Measurements from ENCODE around the gene SH3PXD2B.
"Not testable (repeated sequence)": the region's sequence is repeated elsewhere in the genome, so short reads cannot be mapped to it uniquely, and the experiment has no call there.

Gene SH3PXD2B

GRCh38 chr5:172481011-172481800 lies 26.9 kb upstream of the SH3PXD2B start:
- DNase-seq (ENCODE audit: low read depth in 1 of 2, low spot score in 1 of 2), result no peak
- TF ChIP-seq GABPA (IDR thresholded peaks at IDR 0.05; ENCODE audit: low read depth) (no peak), POLR2AphosphoS5 (IDR thresholded peaks at IDR 0.05; ENCODE audit: low read depth) (no peak), SPI1 (IDR thresholded peaks at IDR 0.05; ENCODE audit: borderline replicate concordance, low read depth) (no peak), REST (IDR thresholded peaks at IDR 0.05; ENCODE audit: insufficient replicate concordance, low read depth) (no peak)
- TF ChIP-seq, protein P1, sequence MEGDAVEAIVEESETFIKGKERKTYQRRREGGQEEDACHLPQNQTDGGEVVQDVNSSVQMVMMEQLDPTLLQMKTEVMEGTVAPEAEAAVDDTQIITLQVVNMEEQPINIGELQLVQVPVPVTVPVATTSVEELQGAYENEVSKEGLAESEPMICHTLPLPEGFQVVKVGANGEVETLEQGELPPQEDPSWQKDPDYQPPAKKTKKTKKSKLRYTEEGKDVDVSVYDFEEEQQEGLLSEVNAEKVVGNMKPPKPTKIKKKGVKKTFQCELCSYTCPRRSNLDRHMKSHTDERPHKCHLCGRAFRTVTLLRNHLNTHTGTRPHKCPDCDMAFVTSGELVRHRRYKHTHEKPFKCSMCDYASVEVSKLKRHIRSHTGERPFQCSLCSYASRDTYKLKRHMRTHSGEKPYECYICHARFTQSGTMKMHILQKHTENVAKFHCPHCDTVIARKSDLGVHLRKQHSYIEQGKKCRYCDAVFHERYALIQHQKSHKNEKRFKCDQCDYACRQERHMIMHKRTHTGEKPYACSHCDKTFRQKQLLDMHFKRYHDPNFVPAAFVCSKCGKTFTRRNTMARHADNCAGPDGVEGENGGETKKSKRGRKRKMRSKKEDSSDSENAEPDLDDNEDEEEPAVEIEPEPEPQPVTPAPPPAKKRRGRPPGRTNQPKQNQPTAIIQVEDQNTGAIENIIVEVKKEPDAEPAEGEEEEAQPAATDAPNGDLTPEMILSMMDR (IDR thresholded peaks at IDR 0.05; ENCODE audit: insufficient read depth, low read length), result no peak
- Histone ChIP-seq H3K27ac (replicated peaks) (no peak overlapping the region), H3K4me3 (replicated peaks; ENCODE audit: insufficient read depth, low read length) (no peak overlapping the region), H3K27me3 (ENCODE audit: insufficient read depth, poor library complexity, severe bottlenecking) (no peaks in the 10 kb centered on the region)

DNA sequence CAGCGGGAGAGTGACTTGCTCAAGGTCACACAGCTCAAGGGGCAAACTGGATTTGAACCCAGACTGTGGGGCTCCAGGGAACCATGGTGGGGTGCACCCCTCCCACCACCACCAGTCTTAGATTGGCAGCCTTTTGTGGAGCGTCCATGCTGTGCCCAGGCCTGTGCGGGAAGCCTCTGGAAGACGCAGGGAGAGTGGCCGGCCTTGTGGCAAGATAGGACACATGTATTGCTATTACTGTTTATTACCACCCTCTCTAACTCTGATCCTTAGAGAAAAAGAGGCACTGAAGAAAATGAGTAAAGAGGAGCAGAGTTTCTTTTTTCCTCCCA lies 25.4 kb upstream of the SH3PXD2B start:
- H3K27ac ChIP-seq (replicated peaks), result no peak overlapping the region
- TF ChIP-seq POLR2AphosphoS5 (IDR thresholded peaks at IDR 0.05; ENCODE audit: low read depth) (no peak), REST (IDR thresholded peaks at IDR 0.05; ENCODE audit: insufficient replicate concordance, low read depth) (no peak), SPI1 (IDR thresholded peaks at IDR 0.05; ENCODE audit: borderline replicate concordance, low read depth) (no peak), GABPA (IDR thresholded peaks at IDR 0.05; ENCODE audit: low read depth) (no peak)
- TF ChIP-seq, protein P1 (IDR thresholded peaks at IDR 0.05; ENCODE audit: insufficient read depth, low read length), result no peak
- DNase-seq (ENCODE audit: low read depth in 1 of 2, low spot score in 1 of 2), result no peak
- H3K27me3 ChIP-seq (ENCODE audit: insufficient read depth, poor library complexity, severe bottlenecking), result no peaks in the 10 kb centered on the region
- no peak overlapping the region for H3K4me3 ChIP-seq (replicated peaks; ENCODE audit: insufficient read depth, low read length)

- Histone ChIP-seq H3K4me3 (replicated peaks; ENCODE audit: insufficient read depth, low read length) (no peak overlapping the region), H3K27me3 (ENCODE audit: insufficient read depth, poor library complexity, severe bottlenecking) (peaks cover under 1% of the 10 kb centered on the region), H3K27ac (replicated peaks) (no peak overlapping the region)
- no peak for TF ChIP-seq POLR2AphosphoS5 (IDR thresholded peaks at IDR 0.05; ENCODE audit: low read depth)
- TF ChIP-seq, protein P1 (IDR thresholded peaks at IDR 0.05; ENCODE audit: insufficient read depth, low read length), result peak; percentile 65
- DNase-seq (ENCODE audit: low read depth in 1 of 2, low spot score in 1 of 2), result peak; percentile 63 to 75
Observed at GRCh38 chr5:172479034-172479783, 24.9 kb upstream of the SH3PXD2B start.

DNA sequence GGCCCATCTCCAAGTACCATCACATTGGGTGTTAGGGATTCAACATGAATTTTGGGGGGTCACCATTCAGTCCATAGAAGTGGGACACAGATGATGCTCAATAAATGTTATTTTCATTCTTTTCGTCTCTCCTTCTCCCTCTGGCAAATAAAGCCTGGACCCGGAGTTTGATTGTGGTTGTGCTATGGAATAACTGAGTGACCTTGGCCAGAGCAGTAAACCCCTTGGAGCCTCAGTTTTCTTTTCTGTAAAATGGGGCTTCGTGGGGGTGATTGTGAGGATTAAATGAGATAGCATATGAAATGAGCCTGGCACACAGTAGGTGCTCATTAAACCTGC lies 24.3 kb upstream of the SH3PXD2B start:
- H3K27ac ChIP-seq (replicated peaks); H3K4me3 ChIP-seq (replicated peaks; ENCODE audit: insufficient read depth, low read length); H3K27me3 ChIP-seq (ENCODE audit: insufficient read depth, poor library complexity, severe bottlenecking); DNase-seq (ENCODE audit: low read depth in 1 of 2, low spot score in 1 of 2): not testable (repeated sequence)
